AG09319 (cell line): ENCODE results near the gene CACNA2D3.

ENCODE experiments used
- DNase-seq: peaks from one replicate; pipeline ENCODE4 v3.0.0-alpha.2; 2010; ENCODE audit warnings: low read depth; ENCODE audit errors: extremely low read depth
- TF ChIP-seq, protein P1 (sequence below): IDR thresholded peaks from 2 replicates; pipeline ENCODE4 v1.5.1; 2011; ENCODE audit warnings: low read depth, mild to moderate bottlenecking, inconsistent platforms, low read length, moderate library complexity

CACNA2D3 gene

DNA sequence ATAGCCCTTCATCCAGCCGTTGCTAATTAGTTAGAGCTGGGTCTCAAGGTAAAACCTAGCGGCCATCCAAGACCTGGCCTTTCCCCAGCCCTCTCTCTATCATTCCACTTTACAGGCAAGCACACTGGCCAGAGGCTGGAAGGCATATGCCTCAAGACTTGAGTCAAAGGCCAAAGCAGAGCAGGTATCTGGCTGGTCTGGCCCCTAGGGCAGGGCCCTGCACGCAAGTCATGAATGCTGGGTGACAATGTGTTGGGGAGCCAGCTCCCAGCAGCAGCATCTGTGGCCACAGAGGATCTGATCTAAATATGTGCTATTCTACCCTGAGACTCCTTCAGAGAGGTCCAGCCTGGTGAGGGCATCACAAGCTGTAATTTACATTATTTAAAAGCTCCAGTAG is 691.9 kb downstream of the CACNA2D3 start:
- TF ChIP-seq, protein P1, sequence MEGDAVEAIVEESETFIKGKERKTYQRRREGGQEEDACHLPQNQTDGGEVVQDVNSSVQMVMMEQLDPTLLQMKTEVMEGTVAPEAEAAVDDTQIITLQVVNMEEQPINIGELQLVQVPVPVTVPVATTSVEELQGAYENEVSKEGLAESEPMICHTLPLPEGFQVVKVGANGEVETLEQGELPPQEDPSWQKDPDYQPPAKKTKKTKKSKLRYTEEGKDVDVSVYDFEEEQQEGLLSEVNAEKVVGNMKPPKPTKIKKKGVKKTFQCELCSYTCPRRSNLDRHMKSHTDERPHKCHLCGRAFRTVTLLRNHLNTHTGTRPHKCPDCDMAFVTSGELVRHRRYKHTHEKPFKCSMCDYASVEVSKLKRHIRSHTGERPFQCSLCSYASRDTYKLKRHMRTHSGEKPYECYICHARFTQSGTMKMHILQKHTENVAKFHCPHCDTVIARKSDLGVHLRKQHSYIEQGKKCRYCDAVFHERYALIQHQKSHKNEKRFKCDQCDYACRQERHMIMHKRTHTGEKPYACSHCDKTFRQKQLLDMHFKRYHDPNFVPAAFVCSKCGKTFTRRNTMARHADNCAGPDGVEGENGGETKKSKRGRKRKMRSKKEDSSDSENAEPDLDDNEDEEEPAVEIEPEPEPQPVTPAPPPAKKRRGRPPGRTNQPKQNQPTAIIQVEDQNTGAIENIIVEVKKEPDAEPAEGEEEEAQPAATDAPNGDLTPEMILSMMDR, result no peak
- DNase-seq, result no peak

DNA sequence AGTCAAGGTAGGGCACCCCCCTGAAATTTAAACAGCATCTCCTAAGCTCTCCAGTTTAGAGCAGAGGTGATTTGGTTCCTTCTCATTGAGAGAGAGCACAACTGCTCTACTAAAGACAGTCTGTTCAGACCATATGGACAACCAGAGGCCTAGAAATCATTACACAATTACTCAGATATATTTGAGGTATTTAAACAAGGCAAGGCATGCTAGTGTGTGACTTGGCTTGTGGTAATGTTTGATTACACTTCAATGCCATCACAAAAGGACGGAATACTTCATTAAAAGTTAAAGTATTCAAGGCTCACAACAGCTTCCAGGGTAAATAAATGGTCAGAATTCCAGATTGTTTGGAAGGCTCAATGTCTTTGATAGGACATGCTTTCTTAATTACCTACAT is 695.3 kb downstream of the CACNA2D3 start:
- peak; percentile 51 for DNase-seq
- TF ChIP-seq, protein P1, result no peak

DNA sequence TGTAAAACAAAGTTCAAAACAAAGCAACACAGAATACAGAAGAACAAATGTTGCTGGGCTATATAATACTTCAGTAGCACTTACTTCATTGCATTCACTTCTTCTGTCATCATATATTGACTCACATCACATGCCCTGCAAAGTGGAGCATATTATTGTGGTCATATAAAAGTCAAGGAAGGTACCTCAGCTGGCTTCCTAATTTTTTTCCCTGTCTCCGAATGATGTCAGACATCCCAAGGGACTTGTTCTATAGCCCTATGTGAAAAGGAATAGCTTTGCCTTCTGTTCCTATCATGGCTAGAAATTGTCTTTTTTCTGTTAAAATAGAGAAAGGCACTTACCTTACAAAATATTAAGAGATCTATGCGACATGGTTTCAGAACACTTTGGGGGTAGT is 696.1 kb downstream of the CACNA2D3 start:
- no peak for DNase-seq
- TF ChIP-seq, protein P1, result no peak

DNA sequence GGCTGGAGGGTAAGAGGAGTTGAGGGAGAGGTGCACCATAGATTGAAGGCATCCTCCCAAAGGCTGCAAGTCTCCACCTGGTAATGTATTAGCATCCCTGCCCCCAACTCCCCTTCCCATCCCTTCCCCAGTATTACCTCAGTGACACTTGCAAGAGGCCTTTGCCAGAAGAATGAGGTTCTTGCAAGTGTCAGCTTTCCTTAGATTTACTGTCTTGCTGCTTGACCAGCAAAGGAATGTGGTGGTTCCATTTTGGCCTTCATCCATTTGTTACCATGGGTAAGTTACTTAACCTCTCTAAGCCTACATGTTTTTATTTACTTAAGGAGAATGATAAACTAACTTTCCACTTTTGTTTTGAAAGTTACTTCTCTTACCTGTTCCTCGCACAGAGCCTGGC is 696.6 kb downstream of the CACNA2D3 start:
- no peak for DNase-seq
- TF ChIP-seq, protein P1, result no peak

DNA sequence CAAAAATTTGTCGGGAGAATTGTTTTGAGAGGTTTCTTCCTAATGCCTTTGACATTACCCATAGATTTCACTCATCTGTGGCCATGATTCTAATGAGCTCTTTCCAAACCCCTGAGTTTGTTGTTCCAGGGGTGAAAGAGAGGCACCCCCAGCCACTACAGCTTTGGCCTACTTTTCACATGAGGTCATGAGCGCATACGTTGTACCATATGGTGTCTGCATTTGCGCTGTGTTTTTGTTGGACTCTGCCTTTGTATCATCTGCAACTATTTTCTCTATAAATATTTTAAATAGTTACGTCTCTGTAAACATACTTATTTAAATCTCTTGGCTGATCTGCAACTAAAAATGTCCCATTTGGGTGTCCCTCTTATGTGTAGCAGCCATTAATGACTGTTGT is 697.6 kb downstream of the CACNA2D3 start:
- no peak for DNase-seq
- TF ChIP-seq, protein P1, result no peak

DNA sequence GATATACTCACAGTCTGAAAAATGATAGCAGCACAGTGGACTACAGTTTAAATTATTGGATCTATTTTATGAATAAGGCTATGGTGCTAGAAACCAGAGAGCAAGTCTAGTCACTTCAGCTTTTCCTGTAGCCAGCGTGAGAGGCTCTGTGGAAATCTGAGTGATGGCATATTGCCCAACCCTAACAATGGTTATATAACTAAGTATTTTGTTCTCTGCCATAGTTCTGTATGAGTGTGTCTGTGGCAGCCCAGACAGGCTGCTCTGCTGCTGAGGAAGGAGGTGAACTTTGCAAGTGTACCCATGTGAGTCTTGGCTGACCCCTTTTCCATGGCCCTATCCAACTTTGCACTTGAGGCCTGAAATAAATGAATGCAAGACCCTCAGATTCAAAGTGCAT is 699.9 kb downstream of the CACNA2D3 start:
- TF ChIP-seq, protein P1, result no peak
- DNase-seq, result peak; percentile 73

DNA sequence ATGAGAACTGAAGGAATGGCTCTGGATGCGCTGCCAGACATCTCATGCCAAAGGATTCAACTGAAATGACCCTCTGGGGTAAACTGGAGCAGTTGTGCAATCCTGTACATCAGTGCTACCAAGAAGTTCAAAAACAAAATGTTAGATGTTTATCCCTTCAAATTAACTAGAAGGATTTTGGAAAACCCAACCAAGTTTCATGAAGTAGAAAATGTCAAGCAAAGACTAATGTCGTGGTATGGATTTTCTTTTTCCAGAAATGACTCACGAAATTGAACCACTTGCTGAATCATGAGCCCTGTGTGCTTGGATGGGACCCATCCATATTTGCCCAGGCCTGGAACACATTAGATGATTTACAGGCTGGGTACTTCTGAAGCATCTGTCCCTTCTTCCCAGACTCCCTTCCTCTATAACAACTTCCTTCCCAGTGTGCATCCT is 703.9 kb downstream of the CACNA2D3 start:
- TF ChIP-seq, protein P1, result no peak

More for the DNA sequence above, 703.9 kb downstream of the CACNA2D3 start:
- peak; percentile 85 for DNase-seq
